ENCODE results near the gene POLR1H.

POLR1H gene

GRCh38 chr6:30041821-30042220, 19.2 kb upstream of the POLR1H start:
- ChIA-PET POLR2A (no interaction called here), CTCF (no interaction called here)
- H3K4me3 ChIP-seq (ENCODE audit: low read depth, low read length), result no peak overlapping the region
- DNase-seq (ENCODE audit: low read depth, low spot score), result no peak
- TF ChIP-seq CTCF (IDR thresholded peaks at IDR 0.05; ENCODE audit: insufficient read depth, low read length, missing control alignments), result no peak

GRCh38 chr6:30042476-30042875, 18.6 kb upstream of the POLR1H start:
- no peak for DNase-seq (ENCODE audit: low read depth, low spot score)
- no peak overlapping the region for H3K4me3 ChIP-seq (ENCODE audit: low read depth, low read length)
- TF ChIP-seq CTCF (IDR thresholded peaks at IDR 0.05; ENCODE audit: insufficient read depth, low read length, missing control alignments), result no peak
- ChIA-PET POLR2A (no interaction called here), CTCF (no interaction called here)

GRCh38 chr6:30042914-30043313, 18.2 kb upstream of the POLR1H start:
- no peak overlapping the region for H3K4me3 ChIP-seq (ENCODE audit: low read depth, low read length)
- no peak for TF ChIP-seq CTCF (IDR thresholded peaks at IDR 0.05; ENCODE audit: insufficient read depth, low read length, missing control alignments)
- ChIA-PET CTCF (no interaction called here), POLR2A (no interaction called here)
- DNase-seq (ENCODE audit: low read depth, low spot score), result no peak

GRCh38 chr6:30043744-30044143, 17.3 kb upstream of the POLR1H start:
- ChIA-PET POLR2A (no interaction called here), CTCF (no interaction called here)
- H3K4me3 ChIP-seq (ENCODE audit: low read depth, low read length), result no peak overlapping the region
- no peak for DNase-seq (ENCODE audit: low read depth, low spot score)
- no peak for TF ChIP-seq CTCF (IDR thresholded peaks at IDR 0.05; ENCODE audit: insufficient read depth, low read length, missing control alignments)

- no peak overlapping the region for H3K4me3 ChIP-seq (ENCODE audit: low read depth, low read length)
- ChIA-PET POLR2A (no interaction called here), CTCF (interaction anchor here (0.8 to 0.9 kb wide), 2 partner anchors 8 to 86 kb away, joined by 3 read pairs; no protein-coding TSS in a partner anchor)
- no peak for TF ChIP-seq CTCF (IDR thresholded peaks at IDR 0.05; ENCODE audit: insufficient read depth, low read length, missing control alignments)
- peak; percentile 40 for DNase-seq (ENCODE audit: low read depth, low spot score)
Measured at GRCh38 chr6:30044630-30045029, 16.4 kb upstream of the POLR1H start.

- no peak for DNase-seq (ENCODE audit: low read depth, low spot score)
- ChIA-PET POLR2A (no interaction called here), CTCF (interaction anchor here (1.4 kb wide), 1 partner anchor 199 kb away, joined by 4 read pairs; no protein-coding TSS in a partner anchor)
- no peak for TF ChIP-seq CTCF (IDR thresholded peaks at IDR 0.05; ENCODE audit: insufficient read depth, low read length, missing control alignments)
- no peak overlapping the region for H3K4me3 ChIP-seq (ENCODE audit: low read depth, low read length)
Measured at GRCh38 chr6:30047220-30047619, 13.8 kb upstream of the POLR1H start.

All from AG04449 (cell line).